KMS-11 (cell line): ENCODE results near the gene HSD11B1L.

Experiments
- H2AFZ ChIP-seq: fragments of 200-600 bp; sonication (generic); 2 replicates; pipeline ENCODE4 v1.6.1; 2016; ENCODE audit warnings: antibody characterized with exemption, mixed run types, low read depth
- H3K27ac ChIP-seq: fragments of 200-600 bp; sonication (generic); 2 replicates; pipeline ENCODE4 v1.6.1; 2016; ENCODE audit warnings: mild to moderate bottlenecking, mixed run types
- H3K27me3 ChIP-seq: fragments of 200-600 bp; sonication (generic); 2 replicates; pipeline ENCODE4 v1.6.1; 2017; ENCODE audit warnings: mild to moderate bottlenecking, low read depth, mixed run types, moderate library complexity; ENCODE audit not compliant: insufficient read depth
- H3K36me3 ChIP-seq: fragments of 200-600 bp; sonication (generic); 2 replicates; pipeline ENCODE4 v1.6.1; 2017; ENCODE audit warnings: mild to moderate bottlenecking, mixed run types; ENCODE audit not compliant: insufficient read depth
- H3K4me1 ChIP-seq: fragments of 200-600 bp; sonication (generic); 2 replicates; pipeline ENCODE4 v1.6.1; 2016; ENCODE audit warnings: mild to moderate bottlenecking, low read depth, mixed run types; ENCODE audit not compliant: poor library complexity, severe bottlenecking
- H3K4me2 ChIP-seq: fragments of 200-600 bp; sonication (generic); 2 replicates; pipeline ENCODE4 v1.7.0; 2016; ENCODE audit warnings: mild to moderate bottlenecking, mixed run types
- H3K4me3 ChIP-seq: fragments of 200-600 bp; sonication (generic); IDR thresholded peaks from 2 replicates; pipeline ENCODE4 v1.6.1; 2017; ENCODE audit warnings: low read depth, low read length, mixed read lengths; ENCODE audit not compliant: insufficient read depth
- H3K79me2 ChIP-seq: fragments of 200-600 bp; sonication (generic); 2 replicates; pipeline ENCODE4 v1.6.1; 2016; ENCODE audit warnings: low read depth, mixed run types; ENCODE audit not compliant: insufficient read depth
- H3K9ac ChIP-seq: fragments of 200-600 bp; sonication (generic); 2 replicates; pipeline ENCODE4 v1.6.1; 2016; ENCODE audit warnings: mild to moderate bottlenecking, mixed run types
- H4K20me1 ChIP-seq: fragments of 200-600 bp; sonication (generic); 2 replicates; pipeline ENCODE4 v1.6.1; 2016; ENCODE audit warnings: mild to moderate bottlenecking, mixed run types; ENCODE audit not compliant: insufficient read depth
- CTCF ChIP-seq: fragments of 200-600 bp; sonication (generic); conservative IDR thresholded peaks from 2 replicates; pipeline ENCODE4 v1.6.1; 2017; ENCODE audit warnings: low read depth, mild to moderate bottlenecking, antibody characterized with exemption, low read length, moderate library complexity, mixed read lengths

Gene HSD11B1L

GRCh38 chr19:5693195-5694166, 12.7 kb downstream of the HSD11B1L start:
- Histone ChIP-seq H3K79me2 (peaks cover 36% of the 10 kb centered on the region), H3K27ac (no peak overlapping the region; the same call in 1 of the 2 replicates), H3K9ac (no peak overlapping the region), H2AFZ (no peak overlapping the region), H3K4me1 (peaks cover 4% of the 10 kb centered on the region), H3K4me3 (no peak overlapping the region), H3K4me2 (no peak overlapping the region), H3K36me3 (peaks cover 12% of the 10 kb centered on the region; the same call in 1 of the 2 replicates), H3K27me3 (no peaks in the 10 kb centered on the region), H4K20me1 (peaks cover 6% of the 10 kb centered on the region; the same call in 1 of the 2 replicates)
- TF ChIP-seq CTCF = no peak

- Histone ChIP-seq H3K4me2 (no peak overlapping the region), H3K27ac (no peak overlapping the region), H3K4me1 (peaks cover 4% of the 10 kb centered on the region), H3K27me3 (no peaks in the 10 kb centered on the region), H4K20me1 (peaks cover 6% of the 10 kb centered on the region; the same call in 1 of the 2 replicates), H2AFZ (no peak overlapping the region), H3K36me3 (peaks cover 12% of the 10 kb centered on the region; the same call in 1 of the 2 replicates), H3K4me3 (no peak overlapping the region), H3K79me2 (peaks cover 36% of the 10 kb centered on the region), H3K9ac (no peak overlapping the region)
- TF ChIP-seq CTCF = no peak
These were observed 13.5 kb downstream of the HSD11B1L start for GRCh38 chr19:5694167-5694955.

GRCh38 chr19:5694956-5695648, 14.3 kb downstream of the HSD11B1L start:
- no peak overlapping the region for H3K4me2 ChIP-seq

More at GRCh38 chr19:5694956-5695648, 14.3 kb downstream of the HSD11B1L start:
- Histone ChIP-seq H4K20me1 (peaks cover 6% of the 10 kb centered on the region; the same call in 1 of the 2 replicates), H2AFZ (no peak overlapping the region), H3K79me2 (peaks cover 36% of the 10 kb centered on the region), H3K9ac (no peak overlapping the region), H3K27ac (no peak overlapping the region), H3K4me1 (no peaks in the 10 kb centered on the region), H3K4me3 (no peak overlapping the region), H3K27me3 (no peaks in the 10 kb centered on the region), H3K36me3 (peaks cover 12% of the 10 kb centered on the region; the same call in 1 of the 2 replicates)
- no peak for TF ChIP-seq CTCF
